Measurements from ENCODE around the gene NUP50. TPM values are rescaled to one million over a fixed set of nuclear protein-coding genes. Genes with fewer than 3 reads are reported as not detected.

Gene NUP50
- total RNA-seq, 2 experiments from 2014 or later: 123 to 133 TPM

GRCh38 chr22:45228401-45228754, 64.7 kb downstream of the NUP50 start:
- Mint-ChIP-seq H3K4me3 (no peak overlapping the region), H3K36me3 (ENCODE audit: low read depth) (no peaks in the 10 kb centered on the region), H3K4me1 (ENCODE audit: low read depth) (peaks cover 16% of the 10 kb centered on the region), H3K27ac (peak overlapping the region; percentile 59), H3K9me3 (no peaks in the 10 kb centered on the region), H3K27me3 (no peaks in the 10 kb centered on the region)
- no peak for ATAC-seq
- CTCF ChIA-PET: no interaction called here
- POLR2A ChIA-PET: no interaction called here
- intact Hi-C loops (cut with micrococcal nuclease): no loop called here
- DNase-seq: no peak
- no peak for TF ChIP-seq CTCF (IDR thresholded peaks at IDR 0.05)

- Mint-ChIP-seq H3K4me3 (no peak overlapping the region), H3K27ac (no peak overlapping the region), H3K27me3 (no peaks in the 10 kb centered on the region), H3K36me3 (ENCODE audit: low read depth) (no peaks in the 10 kb centered on the region), H3K4me1 (ENCODE audit: low read depth) (peaks cover 16% of the 10 kb centered on the region), H3K9me3 (no peaks in the 10 kb centered on the region)
- POLR2A ChIA-PET: no interaction called here
- CTCF ChIA-PET: interaction anchor here (1.8 kb wide), 1 partner anchor 21 kb away, joined by 4 read pairs; no protein-coding TSS in a partner anchor
- intact Hi-C loops (cut with micrococcal nuclease): no loop called here
- ATAC-seq (no peak), DNase-seq (no peak)
- no peak for TF ChIP-seq CTCF (IDR thresholded peaks at IDR 0.05)
These were observed 65.5 kb downstream of the NUP50 start for GRCh38 chr22:45229181-45229580.

- Mint-ChIP-seq H3K36me3 (ENCODE audit: low read depth) (no peaks in the 10 kb centered on the region), H3K27ac (no peak overlapping the region), H3K4me1 (ENCODE audit: low read depth) (peaks cover 16% of the 10 kb centered on the region), H3K27me3 (no peaks in the 10 kb centered on the region), H3K4me3 (no peak overlapping the region), H3K9me3 (no peaks in the 10 kb centered on the region)
- ChIA-PET CTCF (interaction anchor here (1.8 kb wide), 1 partner anchor 22 kb away, joined by 4 read pairs; no protein-coding TSS in a partner anchor), POLR2A (no interaction called here)
- DNase-seq: no peak
- no peak for TF ChIP-seq CTCF (IDR thresholded peaks at IDR 0.05)
- ATAC-seq: no peak
- intact Hi-C loops (cut with micrococcal nuclease): no loop called here
These were observed 66.4 kb downstream of the NUP50 start for GRCh38 chr22:45230026-45230721.

- Mint-ChIP-seq H3K4me1 (ENCODE audit: low read depth) (peaks cover 22% of the 10 kb centered on the region), H3K27ac (no peak overlapping the region), H3K27me3 (no peaks in the 10 kb centered on the region), H3K36me3 (ENCODE audit: low read depth) (no peaks in the 10 kb centered on the region), H3K9me3 (no peaks in the 10 kb centered on the region), H3K4me3 (no peak overlapping the region)
- ChIA-PET CTCF (no interaction called here), POLR2A (no interaction called here)
- intact Hi-C loops (cut with micrococcal nuclease): no loop called here
- no peak for DNase-seq
- no peak for TF ChIP-seq CTCF (IDR thresholded peaks at IDR 0.05)
- no peak for ATAC-seq
These were observed 67.6 kb downstream of the NUP50 start for GRCh38 chr22:45231293-45231692.

- intact Hi-C loops (cut with micrococcal nuclease): no loop called here
- ATAC-seq (no peak), DNase-seq (no peak)
- Mint-ChIP-seq H3K27me3 (no peaks in the 10 kb centered on the region), H3K4me1 (ENCODE audit: low read depth) (peaks cover 16% of the 10 kb centered on the region), H3K9me3 (no peaks in the 10 kb centered on the region), H3K36me3 (ENCODE audit: low read depth) (peaks cover 6% of the 10 kb centered on the region), H3K27ac (no peak overlapping the region), H3K4me3 (no peak overlapping the region)
- ChIA-PET CTCF (no interaction called here), POLR2A (no interaction called here)
- no peak for TF ChIP-seq CTCF (IDR thresholded peaks at IDR 0.05)
These were observed 69.7 kb downstream of the NUP50 start for GRCh38 chr22:45233386-45233785.
